Hypothalamus (tissue), 51 donors: Measurements from ENCODE around the gene PRKCI.
"Not testable (repeated sequence)": the region's sequence is repeated elsewhere in the genome, so short reads cannot be mapped to it uniquely, and the experiment has no call there.

Experiments used
- DNase-seq, 51 donors: peaks; one replicate each; lab custom pipeline; 2025; lab: John Stamatoyannopoulos, UW

PRKCI gene

DNA sequence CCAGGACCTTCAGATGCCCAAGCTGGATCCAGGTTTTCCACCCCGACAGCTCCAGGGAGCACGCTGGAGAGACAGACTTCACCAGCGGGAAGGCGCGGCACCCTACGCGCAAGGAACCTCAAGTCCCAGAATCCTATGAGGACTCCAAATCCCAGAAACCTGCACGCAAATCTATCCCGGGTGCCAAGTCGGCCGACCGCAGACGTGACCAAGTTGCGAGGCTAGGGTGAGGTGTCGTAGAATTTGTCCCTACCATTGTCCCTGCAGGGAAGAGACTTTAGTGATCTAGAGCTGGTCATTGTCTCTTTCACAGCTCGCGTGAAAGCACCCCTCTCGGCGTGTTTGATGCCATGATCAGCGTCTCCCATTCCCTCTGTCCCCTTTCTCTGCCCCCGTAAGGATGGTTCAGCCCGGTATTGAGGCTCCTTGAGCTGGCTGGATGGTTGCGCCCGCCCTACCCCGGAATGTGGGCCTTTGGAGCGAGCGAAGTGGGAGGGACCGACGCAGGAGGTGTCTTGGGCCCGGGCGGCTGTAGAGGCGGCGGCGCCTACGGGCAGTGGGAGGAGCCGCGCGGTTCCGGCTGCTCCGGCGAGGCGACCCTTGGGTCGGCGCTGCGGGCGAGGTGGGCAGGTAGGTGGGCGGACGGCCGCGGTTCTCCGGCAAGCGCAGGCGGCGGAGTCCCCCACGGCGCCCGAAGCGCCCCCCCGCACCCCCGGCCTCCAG, at the start of gene PRKCI:
Gene PRKCI (plus strand): TSS at position 501 of the 723 bp plus-strand sequence. CDS start 246 bp downstream, outside the sequence.
- DNase-seq = peak; percentile 70 to 99 (median 89)

DNA sequence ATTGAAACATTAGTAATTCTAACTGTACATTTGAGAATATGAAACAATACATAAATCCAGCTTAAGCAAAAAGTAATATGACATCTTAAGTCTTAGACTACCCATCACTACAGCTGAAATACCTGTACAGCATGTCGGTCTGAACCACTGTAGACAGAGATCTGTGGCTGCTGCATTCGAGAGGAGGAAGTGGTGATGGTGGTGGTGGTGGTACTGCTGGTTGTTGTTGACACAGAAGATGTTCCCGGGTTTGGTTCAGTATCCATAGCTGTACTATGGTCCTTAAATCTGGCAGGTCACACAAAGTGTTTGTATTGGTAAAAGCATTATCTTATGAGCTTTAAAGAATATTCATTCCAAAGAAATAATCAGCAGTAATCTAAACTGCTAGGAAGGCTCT, 43.6 kb upstream of the PRKCI start:
- DNase-seq = no peak

DNA sequence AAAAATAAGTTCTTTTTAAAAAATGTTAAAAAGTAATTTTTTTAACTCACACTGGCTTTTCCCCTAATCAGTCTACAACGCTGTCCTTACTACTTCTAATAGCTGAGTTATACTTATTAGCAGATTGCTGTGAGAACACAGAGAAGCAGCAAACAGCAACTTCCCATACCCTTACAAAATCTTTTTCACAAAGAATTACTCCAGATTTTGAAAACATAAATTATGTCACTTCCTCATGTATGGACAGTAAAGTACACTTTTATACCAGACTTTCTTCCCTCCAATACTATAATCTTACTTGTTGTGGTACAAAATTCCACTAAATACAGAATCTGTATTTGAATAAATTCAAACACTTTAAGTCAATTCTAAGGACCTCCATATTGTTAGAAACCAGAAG, 42.8 kb upstream of the PRKCI start:
- no peak for DNase-seq

DNA sequence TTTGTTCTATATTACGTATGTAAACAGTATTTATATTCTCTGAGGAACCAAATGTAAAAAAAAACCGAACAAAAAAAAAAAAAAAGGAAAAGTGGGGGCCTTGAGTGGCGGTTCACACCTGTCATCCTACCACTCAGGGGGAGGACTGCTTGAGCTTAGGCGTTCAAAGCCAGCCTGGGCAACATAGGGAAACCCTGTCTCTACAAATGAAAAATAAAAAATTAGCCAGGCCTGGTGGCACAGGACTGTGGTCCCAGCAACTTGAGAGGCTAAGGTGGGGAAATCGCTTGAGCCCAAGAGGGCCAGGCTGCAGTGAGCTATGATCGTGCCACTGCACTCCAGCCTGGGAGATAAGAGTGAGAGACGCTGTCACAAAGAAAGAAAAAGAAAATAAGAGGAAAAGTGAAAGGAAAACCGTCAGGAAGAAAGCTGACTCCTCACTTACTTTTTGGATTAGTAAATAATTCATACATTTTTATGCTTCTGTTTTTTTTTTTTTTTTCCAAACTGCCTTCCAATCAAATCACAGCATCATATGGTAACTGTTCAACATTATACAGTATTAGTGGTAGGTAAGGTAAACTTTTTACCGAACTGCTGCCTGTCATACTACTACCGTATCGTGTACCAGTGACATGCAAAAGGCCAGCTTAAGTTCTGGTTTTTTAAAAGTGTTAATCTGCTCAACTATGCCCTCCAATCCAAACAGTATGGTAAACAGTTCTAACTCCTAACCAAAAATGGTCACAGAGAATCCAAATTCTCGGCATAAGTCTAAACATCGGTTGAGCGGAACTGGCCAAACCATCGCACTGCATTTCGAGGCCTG, 41.9 kb upstream of the PRKCI start:
- DNase-seq = no peak

DNA sequence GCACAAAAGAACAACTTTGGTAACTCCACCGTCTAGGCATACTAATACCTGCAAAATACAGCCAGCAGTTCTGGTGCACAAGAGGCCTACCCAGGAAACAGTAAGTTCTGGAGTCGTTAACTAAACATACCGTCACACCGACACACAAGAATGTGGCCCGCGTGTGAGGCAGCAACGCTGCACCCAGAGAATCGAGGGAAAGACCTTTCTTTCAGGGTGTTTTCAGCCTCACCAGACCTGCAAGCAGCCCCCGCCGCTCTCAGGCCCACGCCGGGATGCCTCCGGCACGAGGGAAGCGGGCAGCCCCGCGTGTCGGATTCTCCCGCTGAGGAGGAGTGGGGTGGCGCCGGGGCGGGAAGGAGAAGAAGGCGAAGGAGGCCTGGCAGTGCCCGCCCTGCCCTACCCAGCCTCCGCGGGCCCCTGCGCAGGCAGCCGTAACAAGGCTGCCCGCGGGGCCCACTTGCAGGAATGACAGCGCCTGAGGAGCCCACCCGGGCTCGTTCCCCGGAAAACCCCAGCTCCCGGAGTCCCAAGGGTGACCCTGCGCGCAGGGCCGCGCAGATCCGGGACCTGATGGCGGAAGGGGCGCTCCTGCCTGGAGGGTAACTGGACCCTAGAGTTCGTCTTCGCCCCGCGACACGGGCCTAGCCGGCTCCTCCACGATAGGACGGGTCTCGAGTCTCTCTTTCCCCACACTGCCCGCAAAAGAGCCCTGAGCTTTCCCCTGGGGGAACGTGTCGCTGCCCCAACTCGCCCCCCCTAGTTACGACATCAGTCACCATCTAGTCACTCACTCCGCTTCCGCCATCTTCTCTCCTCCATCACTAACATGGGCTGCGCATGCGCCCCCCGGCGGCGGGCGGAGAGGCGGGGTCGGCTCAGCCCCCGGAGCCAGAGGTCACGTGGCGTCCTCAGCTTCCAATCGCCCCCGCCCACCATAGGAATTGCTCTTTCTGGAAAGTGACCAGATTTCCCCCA, 41.0 kb upstream of the PRKCI start, which contains the start of gene PHC3:
Gene PHC3 (minus strand): TSS at position 826 of the 978 bp plus-strand sequence. CDS start 18 bp downstream, at position 808.
- peak; percentile 70 to 96 (median 87) for DNase-seq

DNA sequence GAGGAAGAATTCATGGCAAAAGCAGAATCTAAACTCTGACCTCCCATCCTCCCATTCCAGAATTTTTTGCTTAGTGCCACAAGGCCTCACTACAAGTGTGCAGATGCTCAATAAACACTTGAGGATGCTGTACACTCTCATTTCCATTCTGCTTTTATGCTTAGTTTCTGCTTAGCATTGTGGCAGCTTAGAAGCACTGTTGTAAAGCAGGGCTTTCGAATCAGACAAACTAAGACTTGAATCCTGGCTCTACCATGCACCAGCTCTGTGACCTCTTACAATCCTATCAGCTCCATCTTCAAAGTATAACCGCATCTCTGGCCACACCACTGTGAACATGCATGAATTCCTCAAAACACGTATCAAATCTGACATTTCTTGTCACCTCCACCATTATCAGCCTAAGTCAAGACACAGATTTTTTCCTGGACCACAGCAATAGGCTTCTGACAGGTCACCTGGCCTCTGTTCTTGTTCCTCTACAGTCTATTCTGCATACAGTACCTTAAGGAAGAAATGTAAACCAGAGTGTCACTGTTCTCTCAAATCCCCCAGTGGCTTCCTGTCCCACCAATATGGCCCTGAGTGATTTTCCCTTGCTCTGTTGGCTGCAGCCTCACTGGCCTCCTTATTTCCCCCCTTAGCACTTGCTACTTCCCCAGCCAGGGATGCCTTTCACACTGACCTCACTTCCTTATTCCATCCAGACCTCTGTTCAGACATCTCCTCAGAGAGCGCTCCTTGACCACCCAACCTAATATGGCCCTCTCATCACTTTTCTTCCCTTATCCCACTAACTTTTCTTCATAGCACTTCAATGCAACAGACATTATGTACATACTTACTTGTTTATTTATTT, 32.6 kb upstream of the PRKCI start:
- DNase-seq = peak in 3 of 51 donors; percentile 2 to 45 (median 28)

DNA sequence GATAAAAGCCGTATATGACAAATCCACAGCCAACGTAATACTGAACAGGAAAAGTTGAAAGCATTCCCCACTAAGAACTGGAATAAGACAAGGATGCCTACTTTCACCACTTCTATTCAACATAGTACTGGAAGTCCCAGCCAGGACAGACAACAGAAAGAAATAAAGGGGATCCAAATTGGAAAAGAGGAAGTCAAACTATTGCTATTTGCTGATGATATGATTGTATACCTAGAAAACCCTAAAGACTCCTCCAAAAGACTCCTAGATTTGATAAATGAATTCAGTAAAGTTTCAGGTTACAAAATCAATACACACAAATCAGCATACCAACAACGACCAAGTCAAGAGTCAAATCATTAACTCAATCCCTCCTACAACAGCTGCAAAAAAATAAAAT, 26.5 kb upstream of the PRKCI start:
- not testable (repeated sequence) for DNase-seq

DNA sequence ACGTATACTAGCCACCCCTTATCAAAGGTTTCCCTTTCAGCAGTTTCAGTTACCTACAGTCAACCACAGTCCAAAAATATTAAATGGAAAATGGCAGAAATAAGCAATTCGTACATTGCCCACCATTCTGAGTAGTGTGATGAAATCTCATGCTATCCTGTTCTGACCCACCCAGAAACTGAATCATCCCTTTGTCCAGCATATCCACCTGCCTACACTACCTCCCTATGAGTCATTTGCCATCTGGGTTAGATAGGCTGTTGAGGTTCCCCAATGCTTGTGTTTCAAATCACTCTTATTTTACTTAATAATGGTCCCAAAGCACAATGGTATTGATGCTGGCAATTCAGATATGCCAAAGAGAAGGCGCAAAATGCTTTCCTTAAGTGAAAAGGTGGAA, 25.4 kb upstream of the PRKCI start:
- no peak for DNase-seq

DNA sequence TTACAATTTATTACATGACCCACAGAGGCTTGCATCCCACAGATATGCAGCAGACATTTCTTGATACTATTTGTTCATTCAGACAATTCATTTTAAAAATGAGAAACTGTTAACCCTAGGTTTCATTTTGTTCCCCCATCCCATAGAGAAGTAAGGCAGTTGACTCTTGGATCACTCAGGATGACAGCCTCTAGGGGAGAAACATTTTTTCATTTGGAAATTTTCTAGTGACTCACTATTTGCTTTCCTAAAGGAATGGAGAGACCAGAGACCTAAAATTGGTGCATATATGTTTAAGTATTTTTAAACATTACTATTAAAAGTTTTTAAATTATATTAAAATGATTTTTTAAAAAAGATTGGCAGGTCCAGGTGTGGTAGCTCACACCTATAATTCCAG, 21.2 kb upstream of the PRKCI start:
- DNase-seq = no peak

DNA sequence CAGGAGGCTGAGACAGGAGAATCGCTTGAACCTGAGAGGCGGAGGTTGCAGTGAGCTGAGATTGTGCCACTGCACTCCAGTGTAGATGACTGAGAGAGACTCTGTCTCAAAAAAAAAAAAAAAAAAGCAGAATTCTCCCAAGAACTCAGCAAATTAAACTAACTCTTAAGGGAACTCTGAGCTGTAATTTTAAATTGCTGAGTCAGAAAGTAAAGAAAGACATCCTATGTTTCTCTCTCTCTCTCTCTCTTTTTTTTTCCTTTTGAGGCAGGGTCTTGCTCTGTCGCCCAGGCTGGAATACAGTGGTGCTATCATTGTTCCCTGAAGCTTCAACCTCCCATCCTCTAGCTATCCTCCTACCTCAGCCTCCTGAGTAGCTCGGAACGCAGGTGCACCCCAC, 20.7 kb upstream of the PRKCI start:
- no peak for DNase-seq

DNA sequence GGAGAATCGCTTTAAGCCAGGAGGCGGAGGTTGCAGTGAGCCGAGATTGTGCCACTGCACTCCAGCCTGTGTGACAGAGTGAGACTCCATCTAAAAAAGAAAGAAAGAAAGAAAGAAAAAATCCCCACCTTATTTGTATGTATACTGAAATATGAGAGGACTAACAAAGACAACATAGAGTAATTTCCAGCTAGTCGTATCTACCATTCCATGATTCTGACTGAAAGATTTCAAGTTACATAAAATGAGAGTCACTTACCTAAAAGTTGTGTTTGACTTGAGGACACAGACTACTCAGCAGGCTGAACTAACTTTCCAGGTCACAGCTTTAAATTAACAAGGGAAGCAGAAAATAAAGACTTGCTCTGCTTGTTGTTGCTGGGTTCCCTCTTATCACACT, 18.8 kb upstream of the PRKCI start:
- no peak for DNase-seq

DNA sequence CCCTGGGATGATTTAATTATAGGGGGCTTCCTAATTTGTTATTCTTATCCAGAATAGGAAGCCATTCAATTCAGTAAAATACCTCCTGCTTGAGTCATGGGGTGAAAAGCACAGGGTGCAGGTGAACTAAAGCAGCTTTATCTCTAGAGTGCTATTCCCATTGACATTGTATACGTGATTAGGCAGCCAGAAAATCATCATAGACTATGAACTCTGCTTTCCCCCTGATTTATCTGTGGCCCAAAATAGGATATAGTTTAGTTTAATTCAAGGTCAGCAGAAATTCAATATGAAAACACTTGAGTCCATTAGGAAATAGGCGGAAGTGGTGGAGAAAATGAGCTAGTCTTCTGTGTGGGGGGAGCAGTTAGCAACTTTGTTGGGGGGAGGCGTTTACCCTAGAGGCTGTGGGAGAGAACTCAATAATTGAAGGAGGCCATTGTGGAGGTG, 18.2 kb upstream of the PRKCI start:
- DNase-seq = no peak

DNA sequence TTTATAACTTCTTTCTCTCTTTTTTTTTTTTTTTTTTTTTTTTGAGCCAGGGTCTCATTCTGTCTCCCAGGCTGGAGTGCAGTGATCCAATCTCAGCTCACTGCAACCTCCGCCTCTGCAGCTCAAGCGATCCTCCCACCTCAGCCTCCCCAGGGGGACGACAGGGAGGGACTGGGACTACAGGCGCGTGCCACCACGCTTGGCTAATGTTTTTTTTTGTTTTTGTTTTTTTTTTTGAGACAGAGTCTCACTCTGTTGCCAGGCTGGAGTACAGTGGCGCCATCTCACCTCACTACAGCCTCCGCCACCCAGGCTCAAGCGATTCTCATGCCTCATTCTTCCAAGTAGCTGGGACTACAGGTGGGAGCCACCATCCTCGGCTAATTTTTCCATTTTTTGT, 17.7 kb upstream of the PRKCI start:
- DNase-seq = no peak

DNA sequence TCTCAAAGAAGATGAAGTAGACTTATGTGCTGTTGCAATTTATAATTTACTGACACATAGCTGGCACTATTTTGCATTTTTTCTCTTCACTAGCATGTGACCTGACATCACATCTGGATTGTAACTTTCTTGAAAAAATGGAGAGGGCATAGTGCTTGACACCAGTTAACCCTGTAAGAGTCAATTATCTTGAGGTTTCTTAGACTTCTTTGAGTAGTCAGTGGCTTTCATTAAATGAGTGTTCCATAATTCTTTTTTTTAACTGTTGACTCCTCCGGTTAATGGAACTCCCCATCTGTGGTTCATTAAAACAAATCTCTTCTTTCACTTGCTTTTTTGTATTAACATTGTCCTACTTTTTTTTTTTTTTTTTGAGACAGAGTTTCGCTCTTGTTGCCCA, 16.9 kb upstream of the PRKCI start:
- DNase-seq = no peak

DNA sequence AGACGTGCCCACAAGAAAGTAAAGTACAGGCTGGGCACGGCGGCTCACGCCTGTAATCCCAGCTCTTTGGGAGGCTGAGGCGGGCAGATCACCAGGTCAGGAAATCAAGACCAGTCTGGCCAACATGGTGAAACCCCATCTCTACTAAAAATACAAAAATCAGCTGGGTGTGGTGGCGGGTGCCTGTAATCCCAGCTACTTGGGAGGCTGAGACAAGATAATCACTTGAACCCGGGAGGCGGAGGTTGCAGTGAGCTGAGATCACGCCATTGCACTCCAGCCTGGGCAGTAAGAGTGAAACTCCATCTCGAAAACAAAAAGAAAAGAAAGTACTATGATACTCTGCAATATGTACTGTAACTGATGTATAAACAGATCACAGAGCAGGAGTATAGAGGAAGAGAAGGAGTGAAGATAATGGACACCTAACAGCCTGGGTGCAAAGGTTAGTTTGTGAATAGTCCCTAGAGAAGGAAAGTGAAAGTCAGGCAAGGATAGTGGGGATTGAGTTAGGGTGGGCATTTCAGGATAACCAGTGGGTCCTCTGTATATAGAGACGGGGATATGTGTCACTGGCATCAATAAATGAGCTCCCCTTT, 16.0 kb upstream of the PRKCI start:
- DNase-seq = not testable (repeated sequence)

DNA sequence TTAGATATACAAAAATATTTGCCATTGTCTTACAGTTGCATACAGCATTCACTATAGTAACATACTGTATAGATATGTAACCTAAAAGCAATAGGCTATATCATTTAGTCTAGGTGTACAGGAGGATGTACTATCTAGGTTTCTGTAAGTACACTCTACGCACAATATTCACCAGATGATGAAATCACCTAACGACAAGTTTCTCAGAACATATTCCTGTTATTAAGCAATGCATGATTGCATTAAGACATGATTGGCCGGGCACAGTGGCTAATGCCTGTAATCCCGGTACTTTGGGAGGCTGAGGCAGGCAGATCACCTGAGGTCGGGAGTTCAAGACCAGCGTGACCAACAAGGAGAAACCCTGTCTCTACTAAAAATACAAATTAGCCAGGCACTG, 14.5 kb upstream of the PRKCI start:
- no peak for DNase-seq

DNA sequence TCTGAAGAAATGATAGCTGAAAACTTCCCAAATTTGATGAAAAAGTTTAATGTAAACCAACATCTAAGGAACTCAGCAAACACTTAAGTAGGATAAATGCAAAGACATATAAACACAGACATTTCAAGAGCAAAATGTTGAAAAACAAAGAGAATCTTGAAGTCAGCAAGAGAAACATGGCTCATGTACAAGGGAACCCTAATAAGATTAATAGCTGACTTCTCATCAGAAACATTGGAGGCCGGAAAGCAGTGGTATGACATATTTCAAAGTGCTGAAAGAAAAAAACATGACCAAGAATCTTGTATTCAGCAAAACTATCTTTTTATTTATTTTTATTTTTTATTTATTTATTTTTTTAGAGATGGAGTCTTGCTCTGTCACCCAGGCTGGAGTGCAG, 10.6 kb upstream of the PRKCI start:
- no peak for DNase-seq

DNA sequence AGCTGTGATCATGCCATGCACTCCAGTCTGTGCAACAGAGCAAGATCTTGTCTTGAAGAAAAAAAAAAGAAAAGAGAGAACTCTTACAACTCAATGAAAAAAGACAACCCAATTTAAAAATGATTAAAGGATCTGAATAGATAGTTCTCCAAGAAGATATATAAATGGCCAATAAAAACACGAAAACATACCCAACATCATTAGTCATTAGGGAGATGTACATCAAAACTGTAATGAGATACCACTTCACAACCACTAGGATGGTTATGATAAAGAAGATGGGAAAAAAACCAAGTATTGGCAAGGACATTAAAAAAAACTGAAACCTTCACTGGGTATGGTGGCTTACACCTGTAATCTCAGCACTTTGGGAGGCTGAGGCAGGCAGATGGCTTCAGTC, 2.4 kb upstream of the PRKCI start:
- DNase-seq = no peak

DNA sequence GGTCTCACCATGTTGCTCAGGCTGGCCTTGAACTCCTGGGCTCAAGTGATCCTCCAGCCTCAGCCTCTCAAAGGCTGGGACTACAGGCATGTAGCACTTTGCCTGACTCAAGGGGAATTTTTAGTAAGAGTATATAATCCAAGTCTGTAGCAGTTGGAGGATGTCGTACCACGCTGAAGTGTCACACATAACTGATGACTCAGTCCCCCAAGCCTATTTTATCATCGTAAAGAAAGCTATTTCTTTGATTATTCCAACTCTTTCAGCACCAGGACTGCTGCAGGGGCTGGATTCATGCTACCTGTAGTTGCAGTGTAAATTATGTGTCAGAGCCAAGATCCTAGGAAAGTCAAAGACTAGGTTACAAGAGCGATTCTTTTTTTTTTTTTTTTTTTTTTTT, 1.4 kb upstream of the PRKCI start:
- DNase-seq = peak in 2 of 51 donors; percentile 5 to 18
